Stimulated activated CD4-positive, alpha-beta T cell treated with anti-CD3 and anti-CD28 coated beads, Interleukin-1b, Interleukin-23, amount 100 ng/mL, for 24 hours (primary cell): ENCODE results near the gene PRKX.
"Not testable (repeated sequence)": the region's sequence is repeated elsewhere in the genome, so short reads cannot be mapped to it uniquely, and the experiment has no call there.

ENCODE experiments used
- DNase-seq, 4 experiments: peaks; one replicate each; pipeline ENCODE4 v3.0.0-alpha.2; 2020; ENCODE audit warnings: low read depth in 4 of 4, low spot score in 1 of 4

PRKX gene

GRCh38 chrX:3713225-3713936 lies at the start of gene PRKX:
TSS of gene PRKX (minus strand) at chrX:3713649. CDS start at chrX:3713253, 396 bp downstream.
- peak; percentile 28 to 58 (median 46) for DNase-seq

- DNase-seq: no peak
Observed at GRCh38 chrX:3763111-3763510, 49.7 kb upstream of the PRKX start.

DNA sequence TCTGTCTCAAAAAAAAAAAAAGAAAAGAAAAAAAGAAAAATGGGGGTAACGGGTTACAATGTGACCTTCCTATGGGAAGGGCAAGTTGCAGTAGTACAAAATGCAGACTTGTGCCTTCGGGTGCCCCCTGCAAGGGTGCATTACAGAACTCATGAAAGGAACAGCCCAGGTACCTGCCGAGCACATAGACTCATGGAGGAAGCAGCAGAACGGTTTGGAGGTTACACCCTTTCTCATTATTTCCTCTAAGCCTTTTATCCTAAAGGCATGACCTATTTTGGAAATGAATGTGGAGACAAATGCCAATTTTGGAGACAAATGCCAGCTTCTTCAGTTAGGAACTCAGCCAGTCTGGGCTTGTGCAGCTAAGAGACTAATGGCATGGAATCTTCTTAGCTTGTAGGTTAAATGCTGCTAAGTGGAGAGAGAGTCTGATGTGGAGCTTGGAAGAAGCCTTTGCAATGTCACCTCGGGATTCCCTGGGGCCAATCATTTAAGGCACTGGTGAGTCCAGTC lies 44.1 kb upstream of the PRKX start:
- no peak for DNase-seq

GRCh38 chrX:3748052-3748559 lies 34.7 kb upstream of the PRKX start:
- no peak for DNase-seq

- peak in 3 of 4 experiments; percentile 0 to 7 (median 1) for DNase-seq
Observed at GRCh38 chrX:3743801-3744439, 30.5 kb upstream of the PRKX start.

- DNase-seq: not testable (repeated sequence)
Observed at GRCh38 chrX:3740946-3741345, 27.5 kb upstream of the PRKX start.

GRCh38 chrX:3738509-3738908 lies 25.1 kb upstream of the PRKX start:
- DNase-seq: no peak

- DNase-seq: not testable (repeated sequence)
Observed at GRCh38 chrX:3736536-3736935, 23.1 kb upstream of the PRKX start.

DNA sequence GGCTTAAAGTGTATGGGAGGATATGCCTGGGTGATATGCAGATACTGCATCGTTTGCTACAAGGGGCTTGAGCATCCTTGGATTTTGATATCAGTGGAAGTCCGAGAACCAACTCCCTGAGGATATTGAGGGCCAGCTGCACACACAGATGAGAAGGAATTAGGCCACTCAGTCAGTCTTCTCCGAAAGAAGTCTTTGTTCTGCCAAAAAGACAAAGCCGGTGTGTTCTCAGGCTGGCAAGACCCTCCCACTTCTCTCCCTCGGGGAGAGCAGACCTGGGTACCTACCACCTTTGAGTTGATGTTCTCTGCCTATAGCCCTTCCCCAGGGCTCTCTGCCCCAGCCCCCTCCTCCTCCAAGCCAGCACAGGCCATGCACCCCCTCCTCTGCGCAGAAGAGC lies 22.4 kb upstream of the PRKX start:
- DNase-seq: not testable (repeated sequence)

DNA sequence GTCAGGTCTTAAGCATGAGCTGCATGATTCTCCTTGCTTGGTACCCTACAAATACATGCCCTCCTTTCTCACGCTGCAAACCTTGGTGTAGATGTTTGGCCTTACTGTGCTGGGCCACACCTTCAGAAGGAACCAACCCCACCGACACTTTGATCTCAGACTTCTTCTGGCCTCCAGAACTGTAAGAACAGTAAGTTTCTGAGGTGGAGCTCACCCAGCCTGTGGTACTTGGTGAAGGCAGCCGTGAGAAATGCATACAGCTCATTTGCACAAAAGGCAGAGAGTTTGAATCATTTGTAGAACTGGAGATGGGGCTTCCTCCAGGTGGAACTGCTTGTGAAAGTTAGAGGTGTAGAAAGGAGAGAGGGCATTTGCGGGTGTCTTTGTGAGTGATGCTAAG lies 21.0 kb upstream of the PRKX start:
- not testable (repeated sequence) for DNase-seq

DNA sequence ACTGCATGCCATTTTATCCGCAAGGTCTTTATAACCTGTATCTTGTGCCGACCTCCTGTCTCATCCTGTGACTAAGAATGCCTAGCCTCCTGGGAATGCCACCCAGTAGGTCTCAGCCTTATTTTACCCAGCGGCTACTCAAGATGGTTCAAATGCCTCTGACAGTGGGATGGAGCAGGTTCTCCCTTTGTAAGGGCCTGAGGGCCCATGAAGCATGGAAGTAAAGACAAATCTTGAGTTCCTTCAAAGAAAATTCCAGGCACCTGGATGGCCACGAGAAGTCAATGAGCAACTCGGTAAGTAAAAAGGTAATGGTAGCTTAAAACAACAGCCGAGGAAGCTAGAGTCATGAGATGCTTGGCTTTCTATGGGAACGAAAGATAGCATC lies 19.6 kb upstream of the PRKX start:
- DNase-seq: no peak

DNA sequence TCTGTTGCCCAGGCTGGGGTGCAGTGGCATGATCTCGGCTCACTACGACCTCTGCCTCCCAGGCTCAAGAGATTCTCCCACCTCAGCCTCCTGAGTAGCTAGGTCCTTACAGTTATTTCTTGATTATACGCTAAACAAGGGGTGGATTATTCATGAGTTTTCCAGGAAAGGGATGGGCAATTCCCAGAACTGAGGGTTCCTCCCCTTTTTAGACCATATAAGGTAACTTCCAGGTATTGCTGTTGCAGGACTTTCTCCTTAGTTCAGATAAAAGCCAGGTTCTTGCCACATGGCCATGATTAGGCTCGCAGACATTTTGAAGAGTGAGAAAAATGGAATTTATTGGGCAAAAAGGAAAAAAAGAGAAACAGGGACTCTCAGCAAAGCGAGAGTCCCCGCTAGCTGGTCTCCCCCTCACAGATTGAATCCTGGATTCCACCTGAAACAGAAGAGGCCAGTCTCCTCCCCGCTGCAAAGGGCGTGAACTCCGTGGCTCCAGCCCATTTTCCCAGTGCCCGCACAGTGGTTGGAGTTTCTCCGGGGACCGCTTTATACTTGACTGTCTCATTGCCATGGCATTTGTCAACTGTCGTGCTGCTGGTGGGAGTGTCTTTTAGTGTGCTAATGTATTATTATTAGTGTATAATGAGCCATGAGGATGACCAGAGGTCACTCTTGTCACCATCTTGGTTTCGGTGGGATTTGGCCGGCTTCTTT lies 19.0 kb upstream of the PRKX start:
- DNase-seq: not testable (repeated sequence)

DNA sequence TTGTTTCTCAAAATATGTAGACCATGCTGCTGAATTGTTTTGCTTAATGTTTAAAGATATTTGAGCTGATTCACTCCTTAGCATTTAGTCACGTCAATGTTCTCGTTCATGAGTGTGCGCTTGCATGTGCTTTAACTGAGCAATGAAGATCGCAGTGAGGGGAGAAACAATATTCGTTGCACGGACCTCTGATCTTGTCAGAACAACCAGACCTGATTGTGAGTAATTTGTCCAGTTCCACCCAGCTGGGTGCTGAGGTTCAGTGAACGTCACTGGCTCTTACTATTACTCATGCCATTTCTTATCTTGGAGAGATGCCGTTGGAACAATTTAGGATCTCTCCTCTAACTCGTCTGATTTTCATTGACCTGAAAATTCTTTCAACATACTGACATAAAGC lies 15.0 kb upstream of the PRKX start:
- DNase-seq: no peak

GRCh38 chrX:3723460-3723859 lies 10.0 kb upstream of the PRKX start:
- not testable (repeated sequence) for DNase-seq

GRCh38 chrX:3717742-3718420 lies 4.4 kb upstream of the PRKX start:
- DNase-seq: no peak

GRCh38 chrX:3715921-3716320 lies 2.5 kb upstream of the PRKX start:
- DNase-seq: no peak

DNA sequence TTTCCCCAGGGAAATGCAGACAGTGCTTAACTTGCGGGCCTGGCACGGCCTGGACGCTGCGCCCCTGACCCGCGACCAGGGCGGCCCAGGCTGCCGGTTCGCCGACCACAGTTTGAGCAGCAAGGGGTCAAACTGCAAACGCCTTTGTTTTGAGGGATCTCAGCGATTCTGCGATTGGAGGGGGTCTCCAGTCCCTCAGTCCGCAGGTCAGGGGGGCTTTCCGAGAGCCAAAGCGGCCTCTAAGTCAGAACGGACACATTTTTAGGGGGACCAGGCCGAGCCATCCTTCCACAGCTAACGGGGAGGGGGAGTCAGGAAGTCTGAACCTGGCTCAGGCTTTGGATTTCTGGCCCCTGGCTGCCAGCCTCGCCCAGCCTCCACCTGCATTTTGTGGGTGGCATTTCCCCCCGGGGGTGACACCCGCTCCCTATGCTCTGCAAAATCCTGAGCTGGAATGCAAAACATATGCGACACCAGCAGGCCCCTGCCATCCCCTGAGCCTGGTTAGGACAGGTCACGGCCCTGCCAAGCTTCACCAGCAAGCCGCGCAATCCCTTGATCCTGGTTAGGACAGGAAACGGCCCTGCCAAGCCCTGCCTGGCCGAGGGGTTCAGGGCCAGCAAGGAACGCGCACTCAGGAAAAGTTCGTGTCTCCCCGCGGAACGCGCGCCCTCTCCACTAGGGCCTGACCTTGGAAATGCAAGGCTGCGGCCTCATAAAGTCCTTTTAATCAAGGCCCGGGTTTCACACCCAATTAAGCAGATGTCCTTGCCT lies 1.4 kb upstream of the PRKX start:
- not testable (repeated sequence) for DNase-seq

- no peak for DNase-seq
Observed at GRCh38 chrX:3713937-3714434, 537 bp upstream of the PRKX start.

DNA sequence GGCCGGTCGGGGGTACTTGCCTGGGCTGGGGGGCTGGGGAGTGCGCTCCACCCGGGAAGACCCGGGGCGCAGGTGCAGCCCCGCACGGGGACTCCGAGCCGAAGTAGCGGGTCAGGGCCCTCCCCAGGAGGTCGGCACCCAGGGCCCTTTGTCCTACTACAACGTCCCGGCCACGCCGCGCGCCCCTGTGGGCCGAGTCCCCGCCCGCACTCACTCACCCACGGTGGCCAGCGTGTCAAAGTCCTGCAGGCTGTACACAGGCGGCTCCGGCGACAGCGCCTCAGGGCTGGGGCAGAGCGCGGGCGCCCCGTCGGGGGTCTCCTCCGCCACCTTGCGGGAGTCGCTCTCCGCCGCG lies 602 bp downstream of the PRKX start:
- DNase-seq: peak in 1 of 4 experiments; percentile 10
